ENCODE data around the gene P4HA1. TPM values are rescaled to one million over a fixed set of nuclear protein-coding genes. Genes with fewer than 3 reads are reported as not detected.
"Not testable (repeated sequence)": the region's sequence is repeated elsewhere in the genome, so short reads cannot be mapped to it uniquely, and the experiment has no call there.

P4HA1 gene
- total and polyA plus RNA-seq, 3 donors from 2014 or later: 19.0 to 28.1 (median 20.2) TPM

DNA sequence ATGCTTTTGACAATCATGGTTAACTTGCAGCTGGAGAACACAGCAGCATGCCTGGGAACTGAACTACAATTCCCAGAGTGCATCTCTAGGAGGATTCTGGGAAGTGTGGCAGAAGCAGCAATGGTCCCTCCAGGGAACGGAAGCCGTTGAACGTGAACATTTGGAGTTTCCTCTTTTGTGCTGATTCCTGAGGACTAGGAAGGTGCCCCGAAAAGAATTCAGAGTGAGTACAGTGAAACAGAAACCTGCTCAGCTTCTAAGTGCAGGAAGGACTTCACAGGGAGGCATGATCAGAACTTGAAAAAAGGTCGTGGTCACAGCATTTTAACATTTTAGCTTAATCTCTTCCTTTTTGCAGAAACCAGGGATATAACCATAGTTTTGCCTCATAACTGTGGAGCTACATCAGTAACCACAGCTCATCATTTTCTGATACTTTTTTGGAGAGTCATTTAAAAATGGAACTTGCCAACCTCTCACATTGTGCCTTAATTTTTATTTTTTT is 13.7 kb upstream of the P4HA1 start, which contains the start of gene NUDT13:
NUDT13 (plus strand) TSS at position 111 of the 505 bp plus-strand sequence. CDS start 3,911 bp downstream, outside the sequence.
- no peaks in the 10 kb centered on the region for H3K27me3 ChIP-seq
- intact Hi-C loops (cut with DNase I; ENCODE audit: low total_unique reads): no loop called here
- H3K27ac ChIP-seq: peak within 1 kb of the TSS; percentile 71 to 79
- H3K36me3 ChIP-seq (ENCODE audit: low read depth, missing control alignments): peaks cover 3% of the 10 kb centered on the region
- peak; percentile 89 for DNase-seq
- no peaks in the 10 kb centered on the region for H3K9me3 ChIP-seq
- H3K4me1 ChIP-seq: no peaks in the 10 kb centered on the region
- no peak for TF ChIP-seq POLR2A (IDR thresholded peaks at IDR 0.05)
- TF ChIP-seq, protein P1, sequence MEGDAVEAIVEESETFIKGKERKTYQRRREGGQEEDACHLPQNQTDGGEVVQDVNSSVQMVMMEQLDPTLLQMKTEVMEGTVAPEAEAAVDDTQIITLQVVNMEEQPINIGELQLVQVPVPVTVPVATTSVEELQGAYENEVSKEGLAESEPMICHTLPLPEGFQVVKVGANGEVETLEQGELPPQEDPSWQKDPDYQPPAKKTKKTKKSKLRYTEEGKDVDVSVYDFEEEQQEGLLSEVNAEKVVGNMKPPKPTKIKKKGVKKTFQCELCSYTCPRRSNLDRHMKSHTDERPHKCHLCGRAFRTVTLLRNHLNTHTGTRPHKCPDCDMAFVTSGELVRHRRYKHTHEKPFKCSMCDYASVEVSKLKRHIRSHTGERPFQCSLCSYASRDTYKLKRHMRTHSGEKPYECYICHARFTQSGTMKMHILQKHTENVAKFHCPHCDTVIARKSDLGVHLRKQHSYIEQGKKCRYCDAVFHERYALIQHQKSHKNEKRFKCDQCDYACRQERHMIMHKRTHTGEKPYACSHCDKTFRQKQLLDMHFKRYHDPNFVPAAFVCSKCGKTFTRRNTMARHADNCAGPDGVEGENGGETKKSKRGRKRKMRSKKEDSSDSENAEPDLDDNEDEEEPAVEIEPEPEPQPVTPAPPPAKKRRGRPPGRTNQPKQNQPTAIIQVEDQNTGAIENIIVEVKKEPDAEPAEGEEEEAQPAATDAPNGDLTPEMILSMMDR (IDR thresholded peaks at IDR 0.05): no peak
- peak within 1 kb of the TSS; percentile 36 to 53 for H3K4me3 ChIP-seq
- 5 to 6% methylated on average over 5 of the region's 5 CpGs for WGBS, 2 donors

DNA sequence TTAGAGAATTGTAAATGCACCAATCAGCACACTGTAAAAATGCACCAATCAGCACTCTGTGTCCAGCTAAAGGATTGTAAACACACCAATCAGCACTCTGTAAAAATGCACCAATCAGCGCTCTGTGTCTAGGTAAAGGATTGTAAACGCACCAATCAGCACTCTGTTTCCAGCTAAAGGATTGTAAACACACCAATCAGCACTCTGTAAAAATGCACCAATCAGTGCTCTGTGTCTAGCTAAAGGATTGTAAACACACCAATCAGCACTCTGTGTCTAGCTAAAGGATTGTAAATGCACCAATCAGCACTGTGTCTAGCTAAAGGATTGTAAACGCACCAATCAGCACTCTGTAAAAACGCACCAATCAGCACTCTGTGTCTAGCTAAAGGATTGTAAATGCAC is 12.6 kb upstream of the P4HA1 start:
- 83 to 94% methylated on average over 4 of the region's 4 CpGs for WGBS, 2 donors
- H3K4me3 ChIP-seq; H3K4me1 ChIP-seq; intact Hi-C loops (cut with DNase I; ENCODE audit: low total_unique reads); H3K36me3 ChIP-seq (ENCODE audit: low read depth, missing control alignments); H3K27me3 ChIP-seq; H3K9me3 ChIP-seq; H3K27ac ChIP-seq: not testable (repeated sequence)
- DNase-seq: peak; percentile 27

DNA sequence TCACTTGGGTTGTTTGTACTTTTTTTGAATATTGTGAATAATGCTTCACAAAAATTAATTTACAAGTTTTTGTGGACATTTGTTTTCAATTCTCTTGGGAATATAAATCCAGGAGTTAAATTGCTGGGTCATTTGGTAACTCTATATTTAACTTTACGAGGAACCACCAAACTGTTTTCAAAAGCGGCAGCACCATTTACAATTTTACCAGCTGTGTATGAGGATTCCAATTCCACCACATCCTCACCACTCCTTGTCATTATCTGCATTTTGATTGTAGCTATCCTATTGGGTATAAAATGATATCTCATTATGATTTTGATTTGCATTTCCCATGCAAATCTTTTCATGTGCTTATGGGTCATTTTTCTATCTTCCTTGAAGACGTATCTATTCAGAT is 9.6 kb upstream of the P4HA1 start:
- 93 to 94% methylated on average over 3 of the region's 3 CpGs for WGBS, 2 donors
- H3K4me3 ChIP-seq: no peak overlapping the region
- no peak for DNase-seq
- no peaks in the 10 kb centered on the region for H3K9me3 ChIP-seq
- TF ChIP-seq, protein P1 (IDR thresholded peaks at IDR 0.05): no peak
- TF ChIP-seq POLR2A (IDR thresholded peaks at IDR 0.05): no peak
- no peak overlapping the region for H3K27ac ChIP-seq
- H3K27me3 ChIP-seq: no peaks in the 10 kb centered on the region
- peaks cover 3% of the 10 kb centered on the region for H3K36me3 ChIP-seq (ENCODE audit: low read depth, missing control alignments)
- intact Hi-C loops (cut with DNase I; ENCODE audit: low total_unique reads): no loop called here
- H3K4me1 ChIP-seq: no peaks in the 10 kb centered on the region

DNA sequence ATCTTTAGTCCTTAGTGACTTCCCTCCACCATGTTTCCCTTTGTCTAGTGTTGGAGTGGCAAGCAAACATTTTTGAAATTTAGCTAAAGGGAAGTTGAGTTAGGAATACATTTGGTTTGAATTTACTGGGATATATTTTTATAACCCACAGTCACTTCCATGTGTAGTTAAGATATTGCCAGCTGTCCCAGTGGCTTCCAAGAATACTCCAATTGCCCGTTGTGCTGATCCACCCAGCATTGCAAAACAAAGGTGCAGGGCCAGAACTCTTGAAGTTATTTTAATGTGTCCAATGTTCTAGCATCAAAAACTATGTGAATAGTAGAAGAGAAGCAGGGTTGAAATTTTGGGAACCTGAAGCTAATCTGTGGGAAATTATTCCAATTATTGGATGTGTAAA is 2.5 kb upstream of the P4HA1 start:
- TF ChIP-seq, protein P1 (IDR thresholded peaks at IDR 0.05): no peak
- 84 to 97% methylated on average over 1 of the region's 1 CpG for WGBS, 2 donors
- no peaks in the 10 kb centered on the region for H3K27me3 ChIP-seq
- H3K27ac ChIP-seq: no peak overlapping the region
- H3K4me1 ChIP-seq: peaks cover 9% of the 10 kb centered on the region
- no peaks in the 10 kb centered on the region for H3K9me3 ChIP-seq
- no peaks in the 10 kb centered on the region for H3K36me3 ChIP-seq (ENCODE audit: low read depth, missing control alignments)
- intact Hi-C loops (cut with DNase I; ENCODE audit: low total_unique reads): no loop called here
- no peak overlapping the region for H3K4me3 ChIP-seq
- no peak for DNase-seq

DNA sequence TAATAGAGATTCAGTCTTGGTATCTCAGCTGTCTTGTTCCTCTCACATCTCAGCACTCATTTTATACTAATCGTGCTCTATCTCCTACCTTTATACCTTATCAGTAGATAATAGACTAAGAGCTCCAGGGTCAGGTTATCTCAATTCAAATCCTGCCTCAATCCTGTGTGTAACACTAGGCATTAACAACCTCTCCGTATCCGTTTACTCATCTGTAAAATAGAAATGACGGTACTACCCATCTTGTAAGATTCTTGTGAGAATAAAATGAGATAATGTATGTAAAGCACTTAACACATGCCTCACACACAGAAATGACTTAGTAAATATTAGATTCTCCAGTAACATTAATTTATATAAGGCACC is 622 bp upstream of the P4HA1 start:
- Histone ChIP-seq H3K36me3 (ENCODE audit: low read depth, missing control alignments) (no peaks in the 10 kb centered on the region), H3K9me3 (no peaks in the 10 kb centered on the region), H3K27me3 (no peaks in the 10 kb centered on the region), H3K4me3 (peak overlapping the region; percentile 82 to 97), H3K27ac (peak overlapping the region; percentile 99), H3K4me1 (peaks cover 9% of the 10 kb centered on the region)
- whole genome bisulfite sequencing, 2 donors: 20 to 28% methylated on average over 4 of the region's 4 CpGs
- no peak for DNase-seq
- intact Hi-C loops (cut with DNase I; ENCODE audit: low total_unique reads): no loop called here
- no peak for TF ChIP-seq POLR2A (IDR thresholded peaks at IDR 0.05)
- TF ChIP-seq, protein P1 (IDR thresholded peaks at IDR 0.05): no peak

Data from testis (tissue), 3 donors.